Stimulated activated CD4-positive, alpha-beta T cell treated with anti-CD3 and anti-CD28 coated beads, Interleukin-12 subunit alpha, Interleukin-12 subunit beta, amount 100 ng/mL, for 24 hours (primary cell): ENCODE measurements around the gene POU5F1.
"Not testable (repeated sequence)": the region's sequence is repeated elsewhere in the genome, so short reads cannot be mapped to it uniquely, and the experiment has no call there.

Experiments used
- DNase-seq, 2 experiments: peaks; one replicate each; pipeline ENCODE4 v3.0.0-alpha.2; 2020; ENCODE audit warnings: low read depth in 2 of 2

Gene POU5F1

DNA sequence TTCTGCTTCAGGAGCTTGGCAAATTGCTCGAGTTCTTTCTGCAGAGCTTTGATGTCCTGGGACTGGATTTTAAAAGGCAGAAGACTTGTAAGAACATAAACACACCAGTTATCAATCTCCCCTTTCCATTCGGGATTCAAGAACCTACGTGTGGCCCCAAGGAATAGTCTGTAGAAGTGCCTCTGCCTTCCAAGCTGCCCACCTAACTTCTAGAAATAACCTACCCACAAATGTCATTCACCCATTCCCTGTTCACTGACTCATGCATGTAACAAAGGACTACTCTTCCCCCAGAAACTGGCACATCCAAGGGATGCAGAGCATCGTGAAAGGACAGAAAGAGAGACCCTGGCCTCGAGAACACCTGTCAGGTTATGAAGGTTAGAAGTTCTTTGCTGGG lies 4.5 kb downstream of the POU5F1 start:
- DNase-seq: no peak

DNA sequence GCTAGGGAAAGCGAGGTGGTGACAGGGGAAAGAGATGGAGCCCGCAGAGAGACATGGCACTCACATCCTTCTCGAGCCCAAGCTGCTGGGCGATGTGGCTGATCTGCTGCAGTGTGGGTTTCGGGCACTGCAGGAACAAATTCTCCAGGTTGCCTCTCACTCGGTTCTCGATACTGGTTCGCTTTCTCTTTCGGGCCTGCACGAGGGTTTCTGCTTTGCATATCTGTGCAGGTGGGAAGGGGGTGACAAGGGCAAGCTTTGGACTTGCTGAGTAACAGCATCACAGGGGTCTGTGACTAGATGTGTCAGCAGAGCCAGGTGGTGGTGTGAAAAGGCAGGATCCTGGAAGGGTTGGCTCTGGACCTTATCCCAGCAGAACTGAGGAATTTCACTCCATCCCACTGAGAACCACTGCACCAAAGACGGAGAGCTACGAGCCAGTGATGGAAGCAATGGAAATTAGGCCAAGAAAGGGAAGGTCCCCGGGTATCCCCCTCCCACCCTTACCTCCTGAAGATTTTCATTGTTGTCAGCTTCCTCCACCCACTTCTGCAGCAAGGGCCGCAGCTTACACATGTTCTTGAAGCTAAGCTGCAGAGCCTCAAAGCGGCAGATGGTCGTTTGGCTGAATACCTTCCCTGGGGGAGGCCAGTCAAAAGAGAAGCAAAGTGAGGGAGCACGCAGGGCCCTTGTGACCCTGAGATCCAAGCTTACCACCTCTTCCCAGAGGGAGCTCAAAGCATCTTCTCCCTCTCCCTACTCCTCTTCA lies 5.2 kb downstream of the POU5F1 start:
- DNase-seq: not testable (repeated sequence)

- DNase-seq: not testable (repeated sequence)
These were observed 5.9 kb downstream of the POU5F1 start for GRCh38 chr6:31164475-31165063.

DNA sequence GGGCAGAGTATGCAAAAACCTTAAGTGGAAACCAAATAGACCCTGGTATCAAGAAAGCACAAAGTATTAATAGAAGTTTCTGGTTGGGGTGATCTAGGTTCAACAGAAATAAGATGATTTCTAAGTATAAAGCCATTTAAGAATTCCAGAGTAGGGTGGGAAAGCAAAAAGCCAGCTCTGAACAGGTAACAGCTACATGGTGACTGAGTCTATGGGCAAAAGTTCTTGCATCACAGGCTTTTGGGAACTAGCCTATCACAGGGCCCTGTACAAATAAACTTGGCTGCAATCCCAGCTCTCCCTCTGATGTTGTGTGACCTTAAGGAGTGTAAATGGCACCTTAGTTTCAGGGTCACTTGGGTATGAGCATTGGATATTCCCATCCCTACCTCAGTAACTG lies 6.6 kb downstream of the POU5F1 start:
- no peak for DNase-seq

- DNase-seq: no peak
These were observed 7.9 kb downstream of the POU5F1 start for GRCh38 chr6:31162463-31163165.

- no peak for DNase-seq
These were observed 9.0 kb downstream of the POU5F1 start for GRCh38 chr6:31161216-31162126.

DNA sequence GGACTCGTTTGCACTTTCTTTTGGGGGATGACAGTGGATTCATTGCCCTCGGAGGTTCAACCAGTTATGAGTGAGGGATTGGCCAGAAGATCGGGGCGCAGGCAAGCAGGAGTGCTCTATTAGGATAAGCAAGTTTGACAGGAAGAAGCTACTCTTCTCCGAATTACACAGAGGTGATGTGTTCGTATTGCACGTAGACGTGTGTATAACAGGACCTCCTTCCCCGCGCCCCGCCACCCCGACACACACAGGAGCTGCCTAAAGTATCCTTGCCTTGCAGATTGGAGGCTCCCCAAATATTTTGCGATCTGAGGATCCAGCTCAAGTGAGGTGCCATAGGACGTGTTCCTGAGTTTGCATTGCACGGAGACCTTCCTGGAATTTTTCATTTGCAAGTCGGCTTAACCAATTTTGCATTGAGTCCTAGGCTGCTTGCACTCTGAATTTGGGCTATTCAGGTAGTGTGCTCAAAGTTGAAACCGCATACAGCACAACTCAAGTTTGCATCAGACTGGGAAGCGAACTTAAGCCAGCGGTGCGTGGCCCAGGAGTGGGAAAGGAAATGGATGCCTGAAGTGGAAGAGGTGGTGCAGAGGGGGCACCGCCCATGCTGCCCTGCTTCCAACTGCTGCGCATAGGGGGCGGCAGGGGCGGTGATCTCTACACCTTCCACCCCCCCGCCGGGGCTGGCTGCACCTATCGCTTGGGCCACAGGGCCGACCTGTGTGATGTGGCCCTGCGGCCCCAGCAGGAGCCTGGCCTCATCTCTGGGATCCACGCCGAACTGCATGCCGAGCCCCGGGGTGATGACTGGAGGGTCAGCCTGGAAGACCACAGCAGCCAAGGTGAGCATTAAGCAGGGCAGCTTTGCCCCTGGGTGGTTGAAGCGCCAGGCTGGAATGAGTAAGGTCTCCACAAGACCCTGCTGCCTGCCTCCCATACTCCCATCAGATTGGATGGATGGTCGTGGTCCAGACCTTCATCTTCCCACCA lies 11.3 kb downstream of the POU5F1 start:
- DNase-seq: no peak

- DNase-seq: peak; percentile 99
These were observed 12.2 kb downstream of the POU5F1 start, which contains the start of gene TCF19 for GRCh38 chr6:31158140-31158862. TSS of gene TCF19 (plus strand) at chr6:31158589. CDS start at chr6:31159470, 881 bp downstream.

- no peak for DNase-seq
These were observed 12.9 kb downstream of the POU5F1 start, which contains the start of gene CCHCR1 for GRCh38 chr6:31157513-31158139. TSS of gene CCHCR1 (minus strand) at chr6:31157802. CDS start at chr6:31157600, 202 bp downstream.

DNA sequence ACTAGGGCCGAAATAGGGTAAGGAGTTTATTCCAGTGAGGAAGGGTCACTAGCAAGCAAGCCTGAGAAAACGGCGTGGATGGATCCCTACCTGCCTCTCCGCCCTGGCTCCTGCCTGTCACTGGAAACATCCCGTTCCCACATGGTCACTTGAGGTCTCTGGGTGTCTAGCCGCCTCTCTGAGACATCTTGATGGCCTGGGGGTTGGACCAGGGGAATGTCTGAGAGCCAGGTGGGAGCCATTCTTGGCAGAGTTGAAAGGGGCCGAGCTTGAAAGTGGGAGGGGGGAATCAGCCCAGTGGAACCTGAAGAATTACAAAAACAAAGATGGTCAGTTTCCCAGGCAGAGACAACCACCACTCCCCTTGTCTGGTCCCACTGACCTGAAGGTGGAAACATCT lies 13.8 kb downstream of the POU5F1 start:
- no peak for DNase-seq

DNA sequence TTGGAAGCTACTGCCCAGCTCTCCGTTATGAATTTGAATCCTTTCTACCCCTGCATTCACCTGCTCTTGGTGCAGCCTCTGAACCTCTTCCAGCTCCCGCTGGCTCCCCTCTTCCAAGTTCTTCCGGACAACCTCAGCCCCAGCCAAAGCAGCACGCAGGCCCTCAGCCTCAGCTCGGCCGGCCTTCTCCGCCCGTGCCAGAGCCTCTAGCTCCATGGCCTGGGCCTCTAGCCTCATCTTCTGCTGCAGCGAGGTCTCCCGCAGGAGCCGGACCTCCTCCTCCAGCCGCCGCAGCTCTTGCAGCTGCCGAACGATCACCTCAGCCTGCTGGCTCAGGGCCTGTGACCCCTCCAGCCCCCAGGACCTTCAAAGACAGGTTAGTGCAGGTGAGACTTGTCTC lies 16.0 kb downstream of the POU5F1 start:
- no peak for DNase-seq

- no peak for DNase-seq
These were observed 17.7 kb downstream of the POU5F1 start for GRCh38 chr6:31152781-31153180.

DNA sequence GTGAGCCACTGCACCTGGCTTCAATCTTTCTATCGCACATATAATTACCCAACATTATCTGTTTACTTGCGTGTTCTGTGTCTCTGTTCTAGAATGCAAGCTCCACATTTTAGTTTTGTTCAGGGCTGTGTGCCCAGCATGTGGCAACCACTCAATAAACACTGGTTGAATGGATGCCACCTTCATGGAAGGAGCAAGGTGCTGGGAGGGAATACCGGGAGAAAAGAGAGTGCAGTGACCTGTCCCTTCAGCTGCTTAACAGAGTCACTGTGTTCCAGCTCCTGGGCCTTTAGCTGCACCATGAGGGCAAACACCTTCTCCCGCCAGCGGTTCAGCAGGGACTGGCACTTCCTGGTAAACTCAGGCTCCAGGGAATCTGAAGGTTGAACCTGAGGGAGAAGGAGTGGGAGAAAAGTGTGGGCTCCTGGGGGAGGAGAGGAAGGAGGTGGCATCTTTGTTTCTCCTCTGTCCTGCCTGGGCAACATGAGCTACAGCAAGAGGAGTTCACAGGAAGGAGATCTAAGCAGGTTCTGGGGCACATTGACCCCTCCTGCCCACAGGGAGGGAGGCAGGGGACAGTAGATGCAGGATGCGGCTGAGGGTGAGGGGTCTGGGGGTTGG lies 20.5 kb downstream of the POU5F1 start:
- no peak for DNase-seq

GRCh38 chr6:31145386-31145785 lies 25.1 kb downstream of the POU5F1 start:
- no peak for DNase-seq

DNA sequence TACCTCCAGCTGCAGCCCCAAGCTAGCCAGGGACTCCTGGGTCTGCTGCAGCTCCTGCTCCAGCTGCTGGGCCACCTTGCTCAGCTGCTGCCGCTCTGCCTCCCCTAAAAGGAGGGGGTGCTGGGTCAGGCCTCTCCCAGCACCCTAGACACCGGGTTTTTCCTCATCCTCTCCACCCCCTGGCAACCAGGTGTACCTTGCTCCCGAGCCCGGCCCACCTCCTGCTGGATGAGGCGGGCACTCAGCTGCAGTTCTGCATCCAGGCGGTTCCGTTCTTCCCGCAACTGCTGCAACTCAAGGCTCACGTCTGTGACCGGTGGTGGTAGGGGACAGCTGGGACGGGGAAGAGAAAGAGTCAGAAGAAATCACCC lies 25.5 kb downstream of the POU5F1 start:
- DNase-seq: no peak

GRCh38 chr6:31144296-31144969 lies 26.0 kb downstream of the POU5F1 start:
- DNase-seq: no peak

DNA sequence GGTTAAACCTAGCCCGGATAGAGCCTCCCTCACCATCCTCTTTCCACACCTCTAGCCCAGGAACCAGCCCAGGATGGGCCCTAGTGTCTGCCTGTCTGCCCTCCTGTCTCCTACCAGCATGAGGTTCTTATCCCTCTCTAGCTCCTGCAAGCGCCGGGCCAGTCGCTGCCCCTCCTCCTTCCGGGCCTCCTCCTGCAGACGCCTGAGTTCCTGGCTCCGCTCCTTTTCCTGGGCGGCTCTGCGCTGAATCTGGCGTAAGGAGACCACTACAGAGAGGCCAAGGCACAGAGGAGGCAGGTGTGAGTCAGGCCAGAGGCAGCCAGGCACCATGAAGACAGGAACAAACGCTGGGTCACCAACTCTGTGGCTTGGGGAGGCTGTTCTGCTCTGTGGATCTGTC lies 27.3 kb downstream of the POU5F1 start:
- no peak for DNase-seq

DNA sequence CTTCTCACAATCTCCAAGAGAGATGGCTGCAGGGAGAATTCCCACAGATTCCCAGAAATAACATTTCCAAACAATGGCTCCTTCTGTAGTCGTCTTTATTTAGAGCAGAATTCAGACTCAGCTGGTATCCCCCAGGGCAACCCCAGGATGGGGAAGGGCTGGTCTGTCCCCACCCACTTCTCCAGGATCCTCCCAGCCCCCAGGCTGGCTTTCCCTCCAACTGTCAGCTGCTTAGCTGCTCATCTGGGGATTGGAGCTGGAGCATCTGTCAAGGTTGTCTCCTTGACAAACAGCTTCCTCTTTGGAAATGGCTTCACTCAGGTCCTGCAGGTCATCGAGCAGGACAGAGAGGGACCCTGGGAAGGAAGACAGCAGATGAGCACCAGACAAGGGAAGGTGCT lies 28.1 kb downstream of the POU5F1 start:
- DNase-seq: no peak
